Raji (cell line): ENCODE data around the gene TSN.

ENCODE experiments used
- POLR2A ChIP-seq: IDR thresholded peaks from 2 replicates; pipeline ENCODE4 v1.6.1; 2011; ENCODE audit warnings: low read depth, low read length, control low read depth; ENCODE audit not compliant: insufficient read depth

Gene TSN

DNA sequence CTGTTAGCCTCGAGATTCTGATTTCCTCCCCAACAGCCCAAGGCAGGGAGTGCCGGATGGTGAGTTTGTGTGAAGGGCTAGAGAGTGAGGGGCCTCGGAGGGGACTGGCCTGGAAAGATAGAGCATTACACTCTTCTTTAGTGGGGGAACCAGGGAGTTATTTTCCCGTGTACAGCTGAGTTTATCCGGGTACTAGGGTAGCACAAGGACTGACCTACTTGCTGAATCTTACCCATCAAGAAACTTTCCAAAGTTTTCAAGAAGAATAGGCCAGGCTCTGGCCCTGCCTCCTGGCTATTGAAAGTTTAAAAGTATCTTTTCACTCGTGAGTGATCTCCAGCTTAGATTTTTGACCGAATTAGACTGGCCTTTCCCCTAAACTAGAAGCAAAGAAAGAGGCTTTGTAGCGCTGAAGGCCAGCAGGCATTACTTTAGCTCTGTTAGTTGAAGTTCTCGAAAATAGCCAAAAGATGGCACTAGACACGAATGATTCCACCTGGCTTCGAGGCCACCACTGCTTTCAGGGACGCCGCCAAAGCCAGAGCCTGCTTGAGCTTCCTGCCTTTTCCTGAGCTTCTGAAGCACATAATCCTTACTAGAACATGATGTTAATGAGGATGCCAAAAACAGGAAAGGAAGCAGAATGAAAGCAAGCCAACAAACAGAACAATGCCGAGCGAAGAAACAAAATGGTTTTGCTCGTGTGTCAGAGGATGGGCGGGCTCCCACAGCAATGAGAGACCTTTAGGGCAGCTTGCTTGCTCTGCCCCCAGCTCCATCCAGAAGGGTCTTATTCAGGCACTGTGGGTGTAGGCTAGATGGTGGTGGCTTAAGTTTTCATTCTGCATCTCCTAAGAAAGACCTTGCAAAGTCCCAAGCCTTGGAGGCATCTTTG lies 55.8 kb downstream of the TSN start:
- TF ChIP-seq POLR2A: no peak

DNA sequence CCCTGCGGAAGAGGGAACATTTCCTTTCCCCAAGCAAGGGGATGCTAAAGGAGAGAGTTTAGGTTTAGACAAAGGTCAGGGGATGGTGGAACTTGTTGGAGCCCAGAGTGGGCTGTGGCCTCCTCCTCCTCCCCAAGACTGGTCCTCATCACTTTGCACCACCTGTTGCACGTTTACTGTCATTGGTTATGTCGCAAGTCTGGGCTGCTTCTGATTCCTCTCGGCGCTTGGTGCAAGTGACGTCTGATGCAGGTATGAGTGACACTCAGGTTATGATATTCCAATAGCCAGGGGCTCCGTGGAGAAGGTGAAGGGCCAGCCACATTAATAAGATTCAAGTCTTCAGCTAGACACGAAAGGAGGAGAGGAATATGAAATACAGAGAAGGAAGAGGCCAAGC lies 59.8 kb downstream of the TSN start:
- TF ChIP-seq POLR2A: no peak

DNA sequence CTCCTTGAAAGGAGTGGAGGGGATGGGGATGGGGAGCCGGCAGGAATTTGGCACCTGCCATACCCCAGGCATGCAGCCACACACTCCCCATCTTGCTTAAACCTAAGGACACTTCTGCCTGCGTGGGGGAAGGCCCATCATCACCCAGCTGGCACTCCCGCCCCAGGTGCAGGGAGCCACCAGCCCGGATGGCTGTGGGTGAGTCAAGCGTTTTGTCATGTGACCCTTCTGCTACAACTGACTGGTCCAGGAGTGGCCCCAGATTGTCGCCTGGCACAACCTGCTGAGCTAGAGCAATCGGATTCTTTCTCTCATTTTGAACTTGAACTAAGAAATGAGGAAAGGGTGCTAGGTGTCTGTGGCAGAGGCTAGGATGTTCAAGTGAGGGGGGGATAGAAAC lies 61.3 kb downstream of the TSN start:
- no peak for TF ChIP-seq POLR2A
